ENCODE results near the gene LEKR1.

The LEKR1 gene

GRCh38 chr3:157043771-157044170 is 217.6 kb downstream of the LEKR1 start:
- TF ChIP-seq FOXP2 (optimal IDR thresholded peaks at IDR 0.05; ENCODE audit: borderline replicate concordance, extremely low read depth, extremely low read length, insufficient read depth) = no peak
- no peak for TF ChIP-seq SIN3A (IDR thresholded peaks at IDR 0.05; ENCODE audit: borderline replicate concordance, insufficient read depth, low read length)
- TF ChIP-seq REST (IDR thresholded peaks at IDR 0.05; ENCODE audit: insufficient read depth in 1 of 2, low read depth in 2 of 2, low read length in 2 of 2) = no peak
- no peak for TF ChIP-seq POLR2AphosphoS5 (IDR thresholded peaks at IDR 0.05; ENCODE audit: low read depth, low read length)
- no peak for TF ChIP-seq TAF1 (IDR thresholded peaks at IDR 0.05; ENCODE audit: borderline replicate concordance, insufficient read depth, low read length)

DNA sequence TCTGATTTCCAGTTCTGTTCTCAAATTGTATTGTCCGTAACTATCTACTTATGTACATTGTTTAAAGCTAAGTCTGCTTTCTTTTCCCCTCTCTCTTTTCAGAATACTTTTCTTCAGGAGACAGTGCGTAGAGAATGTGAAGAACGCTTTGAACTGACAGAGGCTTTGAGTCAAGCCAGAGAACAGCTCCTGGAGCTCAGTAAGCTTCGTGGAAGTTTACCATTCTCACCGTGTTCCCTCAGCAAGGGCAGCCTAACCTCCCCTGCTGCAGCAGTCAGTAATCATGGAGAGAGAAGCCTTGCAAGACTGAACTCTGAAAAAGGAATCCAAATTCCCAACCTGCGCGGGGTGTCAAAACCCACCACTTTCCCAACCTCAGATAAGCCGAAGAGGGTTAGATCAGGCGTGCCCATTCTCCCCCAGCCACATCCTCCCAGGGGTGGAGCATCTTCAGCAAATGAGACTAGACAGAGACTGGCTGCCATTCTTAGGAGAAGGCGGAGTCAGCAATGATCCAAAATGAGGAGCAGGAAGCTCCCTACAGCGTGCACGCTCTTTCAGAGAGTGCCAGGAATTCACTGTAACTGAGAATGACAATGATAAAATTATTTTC is 219.2 kb downstream of the LEKR1 start:
- TF ChIP-seq FOXP2 (optimal IDR thresholded peaks at IDR 0.05; ENCODE audit: borderline replicate concordance, extremely low read depth, extremely low read length, insufficient read depth) = no peak
- TF ChIP-seq POLR2AphosphoS5 (IDR thresholded peaks at IDR 0.05; ENCODE audit: low read depth, low read length) = no peak

DNA sequence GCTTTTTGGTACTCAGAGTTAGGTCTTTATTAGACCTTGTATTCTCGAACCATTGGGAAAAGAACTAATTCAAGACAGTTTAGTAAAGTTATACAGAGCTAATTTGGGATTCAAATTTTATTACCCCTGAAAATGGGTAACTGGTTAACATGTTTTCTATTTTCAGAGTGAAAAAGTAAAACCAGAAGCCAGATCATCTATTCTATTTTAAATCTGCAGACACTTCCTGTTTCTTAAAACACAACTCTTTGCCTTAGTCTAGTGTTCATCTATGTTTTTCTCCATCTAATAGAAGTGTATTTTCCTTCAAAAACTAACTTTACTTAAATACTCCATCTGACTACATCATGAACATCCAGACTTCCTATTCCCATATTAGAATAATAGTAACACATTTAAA is 220.4 kb downstream of the LEKR1 start:
- no peak for TF ChIP-seq POLR2AphosphoS5 (IDR thresholded peaks at IDR 0.05; ENCODE audit: low read depth, low read length)
- TF ChIP-seq TAF1 (IDR thresholded peaks at IDR 0.05; ENCODE audit: borderline replicate concordance, insufficient read depth, low read length) = no peak
- TF ChIP-seq SIN3A (IDR thresholded peaks at IDR 0.05; ENCODE audit: borderline replicate concordance, insufficient read depth, low read length) = no peak
- no peak for TF ChIP-seq REST (IDR thresholded peaks at IDR 0.05; ENCODE audit: insufficient read depth in 1 of 2, low read depth in 2 of 2, low read length in 2 of 2)
- TF ChIP-seq FOXP2 (optimal IDR thresholded peaks at IDR 0.05; ENCODE audit: borderline replicate concordance, extremely low read depth, extremely low read length, insufficient read depth) = no peak

GRCh38 chr3:157051055-157051454 is 224.9 kb downstream of the LEKR1 start:
- TF ChIP-seq TAF1 (IDR thresholded peaks at IDR 0.05; ENCODE audit: borderline replicate concordance, insufficient read depth, low read length) (no peak), FOXP2 (optimal IDR thresholded peaks at IDR 0.05; ENCODE audit: borderline replicate concordance, extremely low read depth, extremely low read length, insufficient read depth) (no peak), SIN3A (IDR thresholded peaks at IDR 0.05; ENCODE audit: borderline replicate concordance, insufficient read depth, low read length) (no peak), POLR2AphosphoS5 (IDR thresholded peaks at IDR 0.05; ENCODE audit: low read depth, low read length) (no peak), REST (IDR thresholded peaks at IDR 0.05; ENCODE audit: insufficient read depth in 1 of 2, low read depth in 2 of 2, low read length in 2 of 2) (no peak)

GRCh38 chr3:157051591-157051990 is 225.4 kb downstream of the LEKR1 start:
- no peak for TF ChIP-seq FOXP2 (optimal IDR thresholded peaks at IDR 0.05; ENCODE audit: borderline replicate concordance, extremely low read depth, extremely low read length, insufficient read depth)
- no peak for TF ChIP-seq REST (IDR thresholded peaks at IDR 0.05; ENCODE audit: insufficient read depth in 1 of 2, low read depth in 2 of 2, low read length in 2 of 2)
- no peak for TF ChIP-seq SIN3A (IDR thresholded peaks at IDR 0.05; ENCODE audit: borderline replicate concordance, insufficient read depth, low read length)
- TF ChIP-seq TAF1 (IDR thresholded peaks at IDR 0.05; ENCODE audit: borderline replicate concordance, insufficient read depth, low read length) = no peak
- no peak for TF ChIP-seq POLR2AphosphoS5 (IDR thresholded peaks at IDR 0.05; ENCODE audit: low read depth, low read length)

All from PFSK-1 (cell line).